ENCODE results near the gene DDX1.

DDX1 gene

GRCh38 chr2:15674637-15675455 lies 83.2 kb downstream of the DDX1 start:
- no peak for DNase-seq (ENCODE audit: low read depth in 1 of 2, low spot score in 1 of 2)
- H3K27ac ChIP-seq (replicated peaks), result no peak overlapping the region
- H3K27me3 ChIP-seq (ENCODE audit: insufficient read depth, poor library complexity, severe bottlenecking), result no peaks in the 10 kb centered on the region
- no peak for TF ChIP-seq REST (IDR thresholded peaks at IDR 0.05; ENCODE audit: insufficient replicate concordance, low read depth)
- TF ChIP-seq CTCF (IDR thresholded peaks at IDR 0.05; ENCODE audit: insufficient read depth, low read length), result no peak
- no peak for TF ChIP-seq GABPA (IDR thresholded peaks at IDR 0.05; ENCODE audit: low read depth)
- no peak for TF ChIP-seq POLR2AphosphoS5 (IDR thresholded peaks at IDR 0.05; ENCODE audit: low read depth)
- TF ChIP-seq SPI1 (IDR thresholded peaks at IDR 0.05; ENCODE audit: borderline replicate concordance, low read depth), result no peak
- no peak overlapping the region for H3K4me3 ChIP-seq (replicated peaks; ENCODE audit: insufficient read depth, low read length)

GRCh38 chr2:15675456-15676195 lies 84.0 kb downstream of the DDX1 start:
- DNase-seq (ENCODE audit: low read depth in 1 of 2, low spot score in 1 of 2), result no peak
- TF ChIP-seq CTCF (IDR thresholded peaks at IDR 0.05; ENCODE audit: insufficient read depth, low read length), result no peak
- no peaks in the 10 kb centered on the region for H3K27me3 ChIP-seq (ENCODE audit: insufficient read depth, poor library complexity, severe bottlenecking)
- no peak overlapping the region for H3K4me3 ChIP-seq (replicated peaks; ENCODE audit: insufficient read depth, low read length)
- no peak overlapping the region for H3K27ac ChIP-seq (replicated peaks)

- H3K27ac ChIP-seq (replicated peaks), result no peak overlapping the region
- no peak for DNase-seq (ENCODE audit: low read depth in 1 of 2, low spot score in 1 of 2)
Measured at GRCh38 chr2:15677141-15677843, 85.6 kb downstream of the DDX1 start.

More at GRCh38 chr2:15677141-15677843, 85.6 kb downstream of the DDX1 start:
- Histone ChIP-seq H3K27me3 (ENCODE audit: insufficient read depth, poor library complexity, severe bottlenecking) (no peaks in the 10 kb centered on the region), H3K4me3 (replicated peaks; ENCODE audit: insufficient read depth, low read length) (no peak overlapping the region)
- no peak for TF ChIP-seq POLR2AphosphoS5 (IDR thresholded peaks at IDR 0.05; ENCODE audit: low read depth)
- no peak for TF ChIP-seq REST (IDR thresholded peaks at IDR 0.05; ENCODE audit: insufficient replicate concordance, low read depth)
- TF ChIP-seq GABPA (IDR thresholded peaks at IDR 0.05; ENCODE audit: low read depth), result no peak
- no peak for TF ChIP-seq SPI1 (IDR thresholded peaks at IDR 0.05; ENCODE audit: borderline replicate concordance, low read depth)
- TF ChIP-seq CTCF (IDR thresholded peaks at IDR 0.05; ENCODE audit: insufficient read depth, low read length), result no peak

All from HL-60 (cell line).